ENCODE data around the gene CSMD2. TPM values are rescaled to one million over a fixed set of nuclear protein-coding genes. Genes with fewer than 3 reads are reported as not detected.

Gene CSMD2
- total and polyA plus RNA-seq, 2 of the 4 experiments (the other 2 are of a cell fraction), result under 0.01 to 0.36 TPM

GRCh38 chr1:34113887-34114286 is 51.1 kb downstream of the CSMD2 start:
- no TSS peak for BruUV-seq (replicated peaks)
- dilution Hi-C loops (cut with HindIII; ENCODE audit: low sequenced_read_pairs, unreplicated experiment) (no loop called here), intact Hi-C loops (cut with micrococcal nuclease) (loop anchor here (1.0 to 5.0 kb wide), 3 partner anchors 49 to 483 kb away; no protein-coding TSS in a partner anchor), in situ Hi-C loops (cut with MboI; ENCODE audit: low sequenced_read_pairs) (no loop called here)
- no peaks in the 10 kb centered on the region for H4K20me1 ChIP-seq (ENCODE audit: insufficient read depth, low read length)
- H2BK20ac ChIP-seq (ENCODE audit: low read depth, low read length), result no peak overlapping the region
- no peak overlapping the region for H2BK15ac ChIP-seq (ENCODE audit: low read depth, low read length)
- no peak overlapping the region for H3K14ac ChIP-seq (replicated peaks; ENCODE audit: low read depth, low read length)
- CTCF ChIA-PET, result no interaction called here
- H3K9ac ChIP-seq (ENCODE audit: low read depth, low read length), result no peak overlapping the region
- no peak overlapping the region for H2BK120ac ChIP-seq (ENCODE audit: low read depth, low read length)
- ATAC-seq (ENCODE audit: low read depth) (no peak), DNase-seq (no peak)
- H3K4ac ChIP-seq (ENCODE audit: low read depth, low read length), result no peak overlapping the region
- no peak overlapping the region for H3K56ac ChIP-seq (ENCODE audit: extremely low read depth, insufficient read depth, low read length)
- no CpG with 5 or more reads among the region's 1 CpG for WGBS, 2 experiments (ENCODE audit: extremely low coverage in 2 of 2, insufficient read length in 1 of 2)
- H3K79me1 ChIP-seq (ENCODE audit: low read depth in 1 of 2, low read length in 2 of 2), result no peaks in the 10 kb centered on the region
- POLR2A ChIA-PET (ENCODE audit: unreplicated experiment), result no interaction called here
- no peaks in the 10 kb centered on the region for H3K27me3 ChIP-seq (ENCODE audit: control insufficient read depth, insufficient read depth, low read length)
- no peak overlapping the region for H2AFZ ChIP-seq (replicated peaks; ENCODE audit: low read length, poor library complexity)
- no peak overlapping the region for H2AK9ac ChIP-seq (replicated peaks; ENCODE audit: low read depth, low read length, poor library complexity)
- H4K5ac ChIP-seq (ENCODE audit: low read depth, low read length), result no peak overlapping the region
- H3K9me3 ChIP-seq (ENCODE audit: control insufficient read depth, insufficient read depth, low read length), result peaks cover 13% of the 10 kb centered on the region; the same call in 1 of the 2 replicates
- H4K8ac ChIP-seq (ENCODE audit: low read depth in 2 of 2, low read length in 2 of 2), result no peak overlapping the region
- H3K4me3 ChIP-seq (ENCODE audit: insufficient read depth, low read depth, low read length), result no peak overlapping the region
- no peak overlapping the region for H3K18ac ChIP-seq (ENCODE audit: low read depth, low read length)
- TF ChIP-seq SMC3 (IDR thresholded peaks at IDR 0.05; ENCODE audit: low read depth, low read length) (no peak), NFE2L2 (IDR thresholded peaks at IDR 0.05; ENCODE audit: low read depth, low read length) (no peak), POLR2A (IDR thresholded peaks at IDR 0.05; ENCODE audit: low read depth, low read length) (no peak), RAD21 (IDR thresholded peaks at IDR 0.05; ENCODE audit: low read length) (no peak), MAFK (IDR thresholded peaks at IDR 0.05; ENCODE audit: low read depth, low read length) (no peak), CEBPB (IDR thresholded peaks at IDR 0.05; ENCODE audit: low read depth, low read length) (no peak), CHD1 (IDR thresholded peaks at IDR 0.05; ENCODE audit: low read depth, low read length) (no peak), MXI1 (IDR thresholded peaks at IDR 0.05; ENCODE audit: borderline replicate concordance, low read depth, low read length) (no peak), RCOR1 (IDR thresholded peaks at IDR 0.05; ENCODE audit: insufficient replicate concordance, low read length) (no peak), USF2 (IDR thresholded peaks at IDR 0.05; ENCODE audit: low read depth, low read length) (no peak), RFX5 (IDR thresholded peaks at IDR 0.05; ENCODE audit: low read depth, low read length) (no peak), FOS (IDR thresholded peaks at IDR 0.05; ENCODE audit: low read depth, low read length) (no peak), MAZ (IDR thresholded peaks at IDR 0.05; ENCODE audit: borderline replicate concordance, low read depth, low read length) (no peak), BHLHE40 (IDR thresholded peaks at IDR 0.05; ENCODE audit: low read depth, low read length) (no peak)
- TF ChIP-seq, protein P1, sequence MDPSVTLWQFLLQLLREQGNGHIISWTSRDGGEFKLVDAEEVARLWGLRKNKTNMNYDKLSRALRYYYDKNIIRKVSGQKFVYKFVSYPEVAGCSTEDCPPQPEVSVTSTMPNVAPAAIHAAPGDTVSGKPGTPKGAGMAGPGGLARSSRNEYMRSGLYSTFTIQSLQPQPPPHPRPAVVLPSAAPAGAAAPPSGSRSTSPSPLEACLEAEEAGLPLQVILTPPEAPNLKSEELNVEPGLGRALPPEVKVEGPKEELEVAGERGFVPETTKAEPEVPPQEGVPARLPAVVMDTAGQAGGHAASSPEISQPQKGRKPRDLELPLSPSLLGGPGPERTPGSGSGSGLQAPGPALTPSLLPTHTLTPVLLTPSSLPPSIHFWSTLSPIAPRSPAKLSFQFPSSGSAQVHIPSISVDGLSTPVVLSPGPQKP (IDR thresholded peaks at IDR 0.05; ENCODE audit: borderline replicate concordance, low read depth, low read length), result no peak
- TF ChIP-seq, protein P2, sequence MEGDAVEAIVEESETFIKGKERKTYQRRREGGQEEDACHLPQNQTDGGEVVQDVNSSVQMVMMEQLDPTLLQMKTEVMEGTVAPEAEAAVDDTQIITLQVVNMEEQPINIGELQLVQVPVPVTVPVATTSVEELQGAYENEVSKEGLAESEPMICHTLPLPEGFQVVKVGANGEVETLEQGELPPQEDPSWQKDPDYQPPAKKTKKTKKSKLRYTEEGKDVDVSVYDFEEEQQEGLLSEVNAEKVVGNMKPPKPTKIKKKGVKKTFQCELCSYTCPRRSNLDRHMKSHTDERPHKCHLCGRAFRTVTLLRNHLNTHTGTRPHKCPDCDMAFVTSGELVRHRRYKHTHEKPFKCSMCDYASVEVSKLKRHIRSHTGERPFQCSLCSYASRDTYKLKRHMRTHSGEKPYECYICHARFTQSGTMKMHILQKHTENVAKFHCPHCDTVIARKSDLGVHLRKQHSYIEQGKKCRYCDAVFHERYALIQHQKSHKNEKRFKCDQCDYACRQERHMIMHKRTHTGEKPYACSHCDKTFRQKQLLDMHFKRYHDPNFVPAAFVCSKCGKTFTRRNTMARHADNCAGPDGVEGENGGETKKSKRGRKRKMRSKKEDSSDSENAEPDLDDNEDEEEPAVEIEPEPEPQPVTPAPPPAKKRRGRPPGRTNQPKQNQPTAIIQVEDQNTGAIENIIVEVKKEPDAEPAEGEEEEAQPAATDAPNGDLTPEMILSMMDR (conservative IDR thresholded peaks at IDR 0.05; ENCODE audit: low read depth, low read length), result no peak
- no peak overlapping the region for H4K91ac ChIP-seq (ENCODE audit: insufficient read depth, low read depth, low read length)
- no peak overlapping the region for H3K23ac ChIP-seq (ENCODE audit: low read depth, low read length)
- no peak overlapping the region for H2BK5ac ChIP-seq (ENCODE audit: low read depth, low read length, poor library complexity, severe bottlenecking)
- H3K4me2 ChIP-seq (ENCODE audit: low read depth, low read length), result no peak overlapping the region
- no peak overlapping the region for H3K27ac ChIP-seq (ENCODE audit: insufficient read depth, low read length)
- H3K9me1 ChIP-seq (ENCODE audit: insufficient read depth, low read length), result no peaks in the 10 kb centered on the region
- H3K4me1 ChIP-seq (ENCODE audit: control insufficient read depth, insufficient read depth, low read length), result no peaks in the 10 kb centered on the region
- no peak overlapping the region for H2AK5ac ChIP-seq (ENCODE audit: low read depth, low read length)
- no peaks in the 10 kb centered on the region for H3K36me3 ChIP-seq (ENCODE audit: control insufficient read depth, insufficient read depth, low read length)
